AG08395 (cell line): ENCODE data around the gene AUP1.
"Not testable (repeated sequence)": the region's sequence is repeated elsewhere in the genome, so short reads cannot be mapped to it uniquely, and the experiment has no call there.

Experiments used
- DNase-seq: peaks from one replicate; pipeline ENCODE4 v3.0.0; 2012; ENCODE audit warnings: mixed read lengths, low spot score

Gene AUP1

GRCh38 chr2:74498500-74499266 is 30.8 kb downstream of the AUP1 start:
- DNase-seq: peak; percentile 21

GRCh38 chr2:74497777-74498499 is 31.6 kb downstream of the AUP1 start:
- DNase-seq: no peak

GRCh38 chr2:74496997-74497776 is 32.3 kb downstream of the AUP1 start:
- DNase-seq: no peak

GRCh38 chr2:74495440-74495839 is 34.1 kb downstream of the AUP1 start:
- DNase-seq: no peak

GRCh38 chr2:74493546-74493945 is 36.0 kb downstream of the AUP1 start:
- DNase-seq: no peak

- DNase-seq: no peak
Observed at GRCh38 chr2:74491648-74492544, 37.6 kb downstream of the AUP1 start.

- no peak for DNase-seq
Observed at GRCh38 chr2:74489906-74490305, 39.6 kb downstream of the AUP1 start.

- DNase-seq: no peak
Observed at GRCh38 chr2:74488643-74489481, 40.6 kb downstream of the AUP1 start.

- no peak for DNase-seq
Observed at GRCh38 chr2:74486141-74486540, 43.4 kb downstream of the AUP1 start.

- DNase-seq: not testable (repeated sequence)
Observed at GRCh38 chr2:74483675-74484164, 45.8 kb downstream of the AUP1 start.

GRCh38 chr2:74482801-74483674 is 46.5 kb downstream of the AUP1 start, which contains the start of the genes CCDC142 and TTC31:
TSS of gene CCDC142 (minus strand) at chr2:74482998. CDS start at chr2:74482837, 161 bp downstream.
TSS of gene TTC31 (plus strand) at chr2:74483081. CDS start at chr2:74483096, 15 bp downstream.
- peak; percentile 94 for DNase-seq

GRCh38 chr2:74481961-74482800 is 47.3 kb downstream of the AUP1 start:
- DNase-seq: peak; percentile 31

GRCh38 chr2:74481431-74481830 is 48.1 kb downstream of the AUP1 start:
- DNase-seq: no peak
